CD4-positive, alpha-beta T cell treated with Interleukin-17A for 1 hour (primary cell): ENCODE data around the gene SMIM21.

Experiments used
- DNase-seq: peaks from one replicate; pipeline ENCODE4 v3.0.0-alpha.2; 2020

Gene SMIM21

DNA sequence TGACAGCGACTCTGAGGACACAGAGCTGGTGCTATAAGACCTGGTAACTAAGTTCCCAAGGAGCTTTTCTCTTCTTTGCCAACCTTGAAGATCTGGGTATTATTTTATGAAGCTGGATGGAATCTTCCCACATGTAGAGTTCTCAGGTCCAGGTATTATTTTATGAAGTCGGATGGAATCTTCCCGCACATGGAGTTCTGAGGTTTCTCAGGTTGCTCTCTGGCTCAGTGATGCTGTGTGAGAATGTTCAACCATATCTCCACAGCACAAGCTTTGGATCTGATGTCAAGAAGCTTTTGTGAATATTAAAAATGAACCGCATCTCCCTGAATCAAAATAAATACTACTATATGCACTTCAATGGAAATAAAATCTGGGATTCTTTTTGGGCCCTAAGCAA lies at the start of gene SMIM21:
SMIM21 (minus strand) TSS at position 101 of the 400 bp plus-strand sequence. CDS start 140 bp downstream, outside the sequence.
- no peak for DNase-seq

DNA sequence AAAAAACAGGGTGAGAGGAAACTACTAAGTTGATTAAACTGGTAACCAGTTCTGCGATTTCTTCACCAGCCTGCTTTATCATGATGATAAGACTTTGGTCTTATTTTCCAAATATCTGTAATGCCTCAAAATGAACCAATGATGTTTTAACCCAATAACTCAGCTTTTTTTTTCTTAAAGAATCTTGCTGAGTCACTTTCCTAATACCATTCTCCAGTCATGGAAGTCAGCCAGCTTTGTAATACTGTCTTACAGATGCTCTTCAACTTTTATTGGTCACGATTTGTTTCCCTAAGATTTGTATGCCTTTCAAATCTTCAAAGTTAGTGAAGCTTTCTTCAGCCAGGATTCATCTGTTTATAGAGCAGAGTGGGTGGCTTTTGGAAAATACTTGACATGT lies 47.7 kb upstream of the SMIM21 start:
- no peak for DNase-seq

DNA sequence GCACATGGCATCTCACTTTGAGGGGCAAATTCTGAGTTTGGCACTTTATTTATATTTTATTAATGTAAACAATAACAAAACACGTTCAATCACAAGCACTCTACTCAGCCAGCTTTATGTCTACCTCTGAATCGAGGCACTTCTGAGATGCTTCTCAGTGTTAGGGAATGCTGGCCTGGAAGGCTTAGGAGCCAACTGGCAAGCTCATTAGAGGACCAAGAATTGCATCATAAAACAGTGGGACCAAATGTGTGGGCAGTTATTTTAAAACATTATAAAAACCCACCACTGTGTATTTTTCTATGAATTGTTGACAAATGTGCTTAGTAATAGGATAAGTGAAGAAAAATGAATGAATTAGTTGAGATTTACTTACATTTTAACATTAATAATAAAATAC lies 46.8 kb upstream of the SMIM21 start:
- no peak for DNase-seq

DNA sequence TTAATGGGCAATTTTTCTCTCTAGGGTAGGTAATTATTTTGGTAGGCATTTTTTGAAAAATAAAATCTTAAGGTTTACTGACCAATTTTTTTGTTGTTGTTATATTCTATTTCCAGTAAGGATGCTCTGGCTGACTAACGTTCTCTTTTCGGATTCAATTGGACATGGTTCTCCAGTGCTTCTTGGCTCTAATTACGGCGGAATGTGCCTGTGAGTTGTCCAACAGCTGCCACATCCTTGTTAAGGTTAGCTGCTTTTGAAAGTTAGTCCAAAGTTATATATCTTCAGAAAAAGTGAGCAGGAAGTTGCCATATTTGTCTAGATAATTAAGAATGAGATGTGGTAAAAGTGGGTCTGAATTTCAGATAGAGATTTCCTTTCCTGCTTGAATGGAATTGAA lies 45.8 kb upstream of the SMIM21 start:
- DNase-seq: no peak

DNA sequence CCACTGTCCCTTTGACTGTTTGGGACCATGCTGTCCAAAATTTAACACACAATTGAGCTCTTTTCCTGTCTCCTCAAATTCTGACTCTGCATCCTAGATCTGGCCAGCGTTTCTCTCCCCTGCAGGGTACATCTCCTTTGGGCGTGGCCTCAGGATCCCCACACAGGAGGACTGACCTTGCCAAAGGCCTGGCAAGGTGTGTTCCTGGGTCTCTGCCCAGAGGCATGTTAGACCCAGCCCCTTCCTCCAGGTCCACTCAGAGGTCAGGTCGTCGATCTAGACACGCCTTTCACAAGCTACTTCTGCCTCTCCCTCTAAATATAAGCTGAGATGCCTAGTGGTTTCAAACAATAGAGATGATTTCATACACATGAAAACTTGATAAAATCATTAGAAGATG lies 45.4 kb upstream of the SMIM21 start:
- DNase-seq: no peak

DNA sequence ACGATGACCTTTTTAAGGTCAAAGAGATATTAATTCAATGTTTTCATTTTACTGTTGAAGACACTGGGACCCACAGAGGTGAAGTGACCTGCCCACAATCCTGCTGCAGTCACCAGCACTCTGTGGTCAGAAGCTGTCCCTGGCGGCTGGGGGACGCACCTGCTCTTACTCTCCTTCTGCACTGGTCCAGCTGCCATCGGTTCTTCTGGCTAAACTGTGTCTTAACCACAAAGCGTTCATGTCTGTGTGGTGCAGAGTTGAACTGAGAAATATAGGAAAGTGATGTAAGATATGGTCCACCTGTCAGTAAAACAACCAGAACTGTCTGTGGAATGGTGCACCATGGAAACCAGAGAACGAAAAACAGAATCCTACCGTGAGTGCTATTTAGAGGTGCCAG lies 44.9 kb upstream of the SMIM21 start:
- DNase-seq: no peak

GRCh38 chr18:75471850-75472249 lies 44.3 kb upstream of the SMIM21 start:
- DNase-seq: no peak

GRCh38 chr18:75467851-75468250 lies 40.3 kb upstream of the SMIM21 start:
- DNase-seq: no peak

DNA sequence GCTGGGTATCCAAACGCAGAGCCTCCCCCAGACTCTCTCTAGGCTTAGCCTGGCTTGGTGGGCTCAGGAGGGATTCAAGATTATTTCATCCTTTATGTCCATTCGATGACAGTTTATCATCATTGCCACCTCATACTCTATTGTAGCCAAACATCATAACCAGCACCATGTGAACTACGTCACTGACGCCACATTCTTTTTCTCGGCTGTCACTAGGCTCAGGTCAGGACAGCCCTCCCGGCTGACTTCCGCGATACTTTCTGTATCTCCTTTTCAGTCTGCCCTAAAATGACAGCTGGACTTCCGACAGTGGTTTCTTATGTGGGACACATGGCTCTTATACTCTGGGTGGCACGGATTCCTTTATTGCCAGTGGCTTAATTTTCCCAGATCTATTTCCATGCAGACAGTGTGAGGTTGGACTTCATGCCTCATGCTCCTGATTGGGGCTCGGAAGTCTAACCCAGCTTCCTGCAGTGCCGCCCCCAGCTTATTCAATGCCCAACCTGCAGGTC lies 39.8 kb upstream of the SMIM21 start:
- DNase-seq: no peak

DNA sequence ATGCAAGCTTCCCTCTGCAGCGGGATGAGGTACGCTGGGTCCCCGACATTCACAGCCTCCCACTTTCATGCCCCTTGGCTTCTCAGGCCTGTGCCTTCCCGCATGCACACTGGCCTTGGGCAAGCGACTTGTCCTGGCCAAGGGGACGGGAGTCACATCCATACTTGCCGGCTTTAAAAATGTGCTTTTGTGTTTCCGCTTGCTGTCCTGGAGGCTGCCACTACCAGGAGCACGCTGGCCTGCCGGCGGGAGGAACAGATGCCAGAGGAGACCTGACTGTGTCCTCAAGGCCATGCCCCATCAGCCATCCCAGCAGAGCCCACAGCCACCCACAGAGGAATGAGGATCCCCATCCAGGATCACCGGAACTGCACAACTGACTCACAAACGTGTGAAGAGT lies 36.9 kb upstream of the SMIM21 start:
- DNase-seq: no peak

- no peak for DNase-seq
Observed at GRCh38 chr18:75462178-75462832, 34.8 kb upstream of the SMIM21 start.

DNA sequence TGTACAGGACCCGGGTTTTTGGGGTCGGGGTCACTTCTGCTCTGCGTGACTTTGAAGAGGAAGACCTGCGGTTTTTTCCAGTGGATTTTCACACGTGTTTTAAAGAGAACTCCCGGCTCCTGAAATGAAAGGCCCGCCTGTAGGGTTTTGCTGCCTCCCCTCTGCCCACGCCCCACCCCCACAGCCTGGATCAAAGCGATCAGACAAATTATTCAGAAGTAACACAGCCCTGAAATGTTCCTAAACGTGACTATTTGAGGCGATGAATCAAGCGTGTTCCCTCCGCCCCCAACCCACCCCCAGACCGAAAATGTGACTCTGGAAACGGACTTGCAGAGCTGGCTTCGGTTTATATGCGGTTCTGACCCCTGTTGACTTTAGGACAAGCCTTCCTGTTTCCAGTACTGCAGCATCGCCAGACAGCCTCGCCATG lies 28.7 kb upstream of the SMIM21 start:
- DNase-seq: no peak

GRCh38 chr18:75455249-75456198 lies 28.0 kb upstream of the SMIM21 start:
- no peak for DNase-seq

GRCh38 chr18:75454022-75454795 lies 26.7 kb upstream of the SMIM21 start:
- no peak for DNase-seq

DNA sequence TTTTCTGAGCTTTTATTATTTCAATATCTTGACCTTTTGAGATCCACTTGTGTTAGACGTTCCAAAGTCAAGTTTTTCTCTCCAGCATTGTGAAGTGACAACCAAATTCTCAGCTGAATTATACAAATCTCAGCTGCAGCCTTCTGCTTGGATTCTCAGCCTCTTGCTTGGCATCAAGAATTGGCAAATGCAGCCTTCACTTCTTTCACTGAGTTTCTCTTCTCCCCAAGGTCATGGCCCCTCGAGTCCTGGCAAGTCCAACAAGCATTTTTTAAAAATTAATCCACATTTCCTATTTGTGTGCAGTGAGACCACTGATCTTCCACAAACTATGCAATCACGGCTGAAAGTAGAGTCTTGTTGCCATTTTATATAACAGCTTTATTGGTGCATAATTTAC lies 23.4 kb upstream of the SMIM21 start:
- DNase-seq: no peak

- DNase-seq: no peak
Observed at GRCh38 chr18:75441896-75442295, 14.4 kb upstream of the SMIM21 start.

DNA sequence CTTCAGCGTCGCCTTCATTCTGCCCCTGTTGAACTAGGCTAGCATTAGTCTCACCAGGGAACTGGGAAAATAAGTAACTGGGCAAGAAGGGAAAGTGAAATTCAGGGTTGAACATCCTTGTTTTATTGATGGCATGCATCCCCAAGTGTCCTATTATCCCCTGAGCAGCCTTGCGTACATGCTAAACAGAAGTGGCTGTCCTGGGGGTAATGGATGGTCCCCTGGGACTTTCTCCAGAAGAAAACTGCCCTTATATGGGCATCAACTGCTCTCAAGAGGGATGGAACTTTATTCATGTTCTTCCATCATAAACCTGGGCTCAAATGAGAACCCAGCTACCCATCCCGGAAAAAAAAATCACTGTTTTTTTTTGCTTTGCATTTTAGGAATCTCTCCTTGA lies 11.8 kb upstream of the SMIM21 start:
- no peak for DNase-seq

DNA sequence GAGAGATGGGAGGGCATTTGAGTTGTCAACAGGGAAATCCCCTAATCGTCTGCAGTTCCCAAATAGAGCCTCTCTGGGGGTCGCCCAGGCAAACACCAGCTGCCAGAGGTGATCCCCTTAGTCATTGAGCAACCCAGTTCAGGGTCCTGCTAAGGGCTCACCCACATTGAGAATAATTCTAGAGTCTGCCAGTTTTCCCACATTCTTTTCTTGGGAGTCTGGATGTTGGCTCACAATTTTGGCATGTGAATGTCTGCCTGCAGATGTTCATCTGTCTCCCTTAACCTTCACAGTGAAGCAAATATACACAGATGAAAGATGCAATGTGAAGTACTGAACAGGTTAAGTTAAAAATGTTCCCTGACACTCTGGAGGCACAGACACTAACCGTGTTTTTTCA lies 11.4 kb upstream of the SMIM21 start:
- no peak for DNase-seq

GRCh38 chr18:75437979-75438378 lies 10.5 kb upstream of the SMIM21 start:
- no peak for DNase-seq

DNA sequence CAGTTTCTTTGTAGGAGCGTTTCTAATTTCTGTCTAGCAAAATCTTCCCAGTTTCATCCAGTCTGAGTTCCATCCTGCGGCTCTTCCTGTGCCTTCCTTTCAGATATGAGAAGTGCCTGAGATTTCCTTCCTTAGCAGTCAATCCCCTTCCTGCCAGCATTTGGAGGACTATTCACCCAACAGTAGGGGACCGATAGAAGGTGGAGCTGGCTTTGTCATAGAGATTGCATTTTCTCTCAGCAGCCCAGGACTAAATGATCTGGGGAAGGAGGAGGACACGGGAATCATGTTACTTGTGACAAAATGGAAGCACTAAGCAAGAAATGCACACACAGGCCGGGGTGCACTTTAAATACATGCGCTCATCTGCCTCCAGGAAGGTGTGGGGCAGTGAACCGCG lies 5.6 kb upstream of the SMIM21 start:
- DNase-seq: no peak

DNA sequence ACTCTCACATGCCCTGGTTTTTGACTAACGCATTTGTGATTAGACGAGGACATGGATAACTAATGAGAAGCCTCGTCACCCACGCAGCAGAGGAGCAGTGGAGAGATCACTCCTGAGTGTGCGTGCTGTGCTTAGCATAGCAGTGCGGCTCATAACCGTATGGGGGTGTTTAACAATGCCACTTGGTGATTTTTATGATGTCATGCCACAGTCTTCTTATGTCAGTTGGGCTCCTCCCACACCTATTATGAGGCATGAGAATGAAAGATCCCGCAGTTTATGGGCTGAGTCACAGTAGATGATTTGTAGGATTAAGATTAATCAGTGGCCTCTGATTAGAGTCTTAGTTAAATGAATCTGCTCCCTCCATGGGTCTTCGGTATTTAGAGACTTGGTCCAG lies 2.5 kb upstream of the SMIM21 start:
- no peak for DNase-seq

GRCh38 chr18:75428490-75428889 lies 987 bp upstream of the SMIM21 start:
- no peak for DNase-seq

DNA sequence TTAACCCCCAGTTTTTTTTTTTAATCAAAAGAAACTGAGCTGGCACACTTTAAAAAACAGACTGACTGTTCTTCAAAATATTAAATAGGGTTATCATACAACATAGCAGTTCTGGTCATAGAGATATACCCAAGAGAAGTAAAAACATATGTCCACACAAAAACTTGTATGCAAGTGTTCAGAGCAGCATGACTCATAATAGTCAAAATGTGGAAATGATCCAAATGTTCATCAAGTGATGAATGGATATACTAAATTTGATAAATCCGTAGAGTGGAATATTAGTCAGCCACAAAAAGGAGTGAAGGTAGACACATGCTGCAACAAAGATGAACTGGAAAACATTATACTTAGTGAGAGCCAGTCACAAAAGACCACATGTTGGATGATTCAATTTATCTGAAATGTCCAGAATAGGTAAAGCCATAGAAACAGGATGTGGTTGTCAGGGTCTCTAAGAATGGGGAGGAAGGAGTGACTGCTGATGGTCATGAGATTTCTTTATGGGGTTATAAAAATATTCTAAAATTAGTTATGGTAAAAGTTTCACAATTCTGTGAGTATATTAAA lies 5.1 kb downstream of the SMIM21 start:
- no peak for DNase-seq
